ENCODE measurements around the gene AURKB.
"Not testable (repeated sequence)": the region's sequence is repeated elsewhere in the genome, so short reads cannot be mapped to it uniquely, and the experiment has no call there.

AURKB gene

GRCh38 chr17:8189041-8189710 is 21.2 kb downstream of the AURKB start:
- DNase-seq (ENCODE audit: low read depth in 2 of 2, low spot score in 1 of 2): no peak

DNA sequence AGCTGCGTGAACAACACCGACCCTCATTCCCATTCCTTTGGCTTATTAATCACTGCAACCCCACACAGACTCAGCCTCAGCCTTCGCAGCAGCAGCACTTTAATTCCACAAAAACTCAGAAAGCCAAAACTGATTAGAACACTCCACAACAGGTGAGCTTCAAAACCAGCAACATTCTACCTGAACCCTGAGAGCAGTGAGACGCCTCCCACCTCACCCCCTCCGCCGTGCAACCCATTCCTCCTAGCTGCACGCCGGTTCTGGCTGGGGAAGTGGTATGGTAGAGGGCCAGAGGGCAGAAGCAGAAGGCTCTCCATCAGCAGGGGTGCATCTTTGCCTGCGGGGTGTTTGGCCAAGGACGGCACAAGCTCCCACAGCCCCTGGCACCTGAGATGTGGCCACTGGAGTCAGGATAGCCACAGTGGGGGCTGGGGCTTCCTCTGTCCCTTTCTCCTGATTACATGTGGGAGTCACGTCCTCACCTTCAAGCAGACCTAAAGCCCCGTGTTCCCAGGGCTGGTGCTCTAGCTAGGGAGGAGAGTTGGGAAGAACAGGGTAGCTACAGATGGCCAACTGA is 22.0 kb downstream of the AURKB start:
- no peak for DNase-seq (ENCODE audit: low read depth in 2 of 2, low spot score in 1 of 2)

GRCh38 chr17:8187517-8188262 is 22.7 kb downstream of the AURKB start:
- DNase-seq (ENCODE audit: low read depth in 2 of 2, low spot score in 1 of 2): peak; percentile 81 to 83

DNA sequence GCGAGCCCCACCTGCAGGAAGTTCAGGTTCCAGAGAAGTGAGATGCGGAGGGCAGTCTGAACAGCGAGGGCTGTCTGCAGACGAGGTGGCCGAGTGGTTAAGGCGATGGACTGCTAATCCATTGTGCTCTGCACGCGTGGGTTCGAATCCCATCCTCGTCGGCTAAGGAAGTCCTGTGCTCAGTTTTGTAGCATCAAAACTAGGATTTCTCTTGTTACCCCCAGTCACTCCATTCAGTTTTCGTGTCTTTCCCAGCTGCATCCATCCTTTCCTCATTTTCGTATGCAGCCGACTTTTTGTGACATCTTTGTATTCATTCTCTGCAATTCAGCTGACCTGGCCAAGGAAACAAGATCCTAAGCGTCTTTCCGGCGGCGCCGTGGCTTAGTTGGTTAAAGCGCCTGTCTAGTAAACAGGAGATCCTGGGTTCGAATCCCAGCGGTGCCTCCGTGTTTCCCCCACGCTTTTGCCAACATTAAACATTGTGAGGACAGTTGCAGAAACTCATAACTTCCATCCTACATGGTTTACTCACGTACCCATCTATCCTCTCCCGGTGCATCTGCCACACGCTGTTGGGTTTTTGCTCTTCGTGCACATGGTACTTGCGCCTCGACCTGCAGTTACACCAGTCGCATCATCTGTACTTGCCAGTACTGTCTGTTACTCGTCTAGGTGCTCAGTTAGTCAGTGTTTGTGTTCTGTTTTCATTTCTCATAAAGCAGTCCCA is 23.4 kb downstream of the AURKB start:
- DNase-seq (ENCODE audit: low read depth in 2 of 2, low spot score in 1 of 2): peak; percentile 79 to 84

- no peak for DNase-seq (ENCODE audit: low read depth in 2 of 2, low spot score in 1 of 2)
These were observed 24.0 kb downstream of the AURKB start for GRCh38 chr17:8186446-8186786.

DNA sequence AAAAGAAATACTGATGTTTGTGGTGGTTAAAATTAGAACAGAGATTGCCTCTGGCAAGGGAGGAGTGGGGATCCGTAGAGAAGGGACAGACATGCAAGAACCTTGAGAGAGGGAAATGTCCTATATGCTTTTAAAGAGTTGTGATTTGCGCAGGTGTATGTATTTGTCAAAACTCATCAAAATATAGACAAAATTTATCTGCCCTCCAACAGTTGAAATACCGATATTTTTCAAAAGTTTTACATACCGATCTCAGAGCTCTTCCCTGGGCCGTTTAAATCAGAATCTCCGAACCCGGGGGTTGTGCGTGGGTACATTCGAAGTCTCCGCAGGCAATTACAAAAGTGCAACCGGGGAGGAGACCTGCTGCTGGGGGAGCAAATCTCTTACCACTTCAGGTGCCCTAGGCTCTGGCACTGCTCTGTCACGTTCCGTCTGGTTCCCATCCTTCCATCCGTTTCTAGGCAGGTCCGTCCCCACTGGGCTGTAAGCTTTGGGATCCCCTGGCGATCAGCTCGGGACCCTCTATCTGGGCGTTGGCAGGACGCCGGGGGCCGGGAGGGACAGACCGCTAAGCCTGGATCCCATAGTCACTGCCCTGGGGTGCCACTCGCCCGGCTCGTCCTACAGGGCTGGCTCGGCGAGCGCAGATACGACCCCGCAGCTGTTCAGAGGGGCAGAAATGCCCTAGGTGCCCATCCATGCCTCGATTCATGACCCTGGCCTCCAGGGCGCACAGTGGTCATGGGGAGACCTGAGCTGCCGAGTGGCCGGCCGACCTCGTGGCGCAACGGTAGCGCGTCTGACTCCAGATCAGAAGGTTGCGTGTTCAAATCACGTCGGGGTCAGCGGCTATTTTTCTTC is 24.6 kb downstream of the AURKB start:
- peak; percentile 89 to 95 for DNase-seq (ENCODE audit: low read depth in 2 of 2, low spot score in 1 of 2)

GRCh38 chr17:8176998-8177731 is 33.2 kb downstream of the AURKB start:
- no peak for DNase-seq (ENCODE audit: low read depth in 2 of 2, low spot score in 1 of 2)

DNA sequence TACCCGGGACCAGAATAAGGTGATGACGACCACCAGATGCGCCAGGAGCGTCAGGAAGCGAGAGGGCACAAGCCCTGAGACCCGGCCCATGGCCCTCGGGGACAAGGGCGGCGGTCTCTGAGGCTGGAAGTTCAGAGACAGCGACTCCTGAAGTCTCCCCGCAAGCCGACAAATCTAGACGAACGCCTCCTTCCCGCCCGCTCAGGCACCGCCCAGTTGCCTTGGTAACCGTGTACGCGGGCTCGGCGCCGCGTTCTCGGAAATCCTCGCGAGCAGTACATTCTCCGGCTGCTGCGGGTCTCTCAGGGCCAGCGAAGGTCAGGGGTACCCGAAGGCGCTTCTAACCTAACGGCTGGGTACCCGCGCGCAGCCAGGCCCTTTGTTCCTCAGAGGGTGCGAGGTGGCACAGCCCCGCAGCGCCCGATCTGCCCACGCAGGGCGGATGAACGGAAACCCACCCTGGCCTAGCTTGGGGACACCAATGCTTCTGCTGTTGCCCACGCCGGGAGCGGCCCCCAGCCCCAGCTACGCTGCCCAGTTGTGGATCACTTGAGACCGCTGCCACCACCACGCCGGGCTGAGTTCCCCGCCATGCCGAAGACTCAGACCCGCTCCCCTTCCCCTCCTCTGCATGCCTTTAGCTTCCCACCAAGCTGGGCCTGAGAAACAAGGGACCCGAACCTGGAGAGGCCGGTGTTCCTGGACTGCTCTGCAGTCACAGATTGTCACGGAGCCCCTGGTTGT is 34.0 kb downstream of the AURKB start, which contains the start of gene TMEM107:
TMEM107 (minus strand) TSS at position 184 of the 744 bp plus-strand sequence; CDS start at position 90, 94 bp downstream.
- peak; percentile 63 to 69 for DNase-seq (ENCODE audit: low read depth in 2 of 2, low spot score in 1 of 2)

GRCh38 chr17:8175795-8176196 is 34.6 kb downstream of the AURKB start:
- no peak for DNase-seq (ENCODE audit: low read depth in 2 of 2, low spot score in 1 of 2)

DNA sequence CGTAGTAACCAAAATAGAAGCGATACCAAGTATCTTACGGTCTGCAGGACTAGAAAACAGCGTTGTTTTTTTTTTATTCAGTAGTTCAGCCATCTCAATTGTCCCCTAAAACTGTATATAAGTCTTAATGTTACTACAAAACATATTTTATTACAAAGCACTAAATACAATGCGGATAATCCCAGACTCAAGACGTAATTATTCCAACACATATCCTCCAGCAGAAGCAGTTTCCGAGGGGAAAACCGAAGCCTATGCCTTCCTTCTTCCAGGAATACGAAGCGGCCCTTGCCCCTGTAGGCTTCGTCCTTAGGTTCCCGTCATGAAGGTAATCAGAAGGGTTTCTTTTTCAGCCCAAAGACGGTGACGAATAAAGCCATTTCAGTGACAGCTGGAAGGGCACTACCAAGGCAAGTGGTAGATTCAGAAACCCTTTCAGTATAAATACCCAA is 36.5 kb downstream of the AURKB start:
- no peak for DNase-seq (ENCODE audit: low read depth in 2 of 2, low spot score in 1 of 2)

DNA sequence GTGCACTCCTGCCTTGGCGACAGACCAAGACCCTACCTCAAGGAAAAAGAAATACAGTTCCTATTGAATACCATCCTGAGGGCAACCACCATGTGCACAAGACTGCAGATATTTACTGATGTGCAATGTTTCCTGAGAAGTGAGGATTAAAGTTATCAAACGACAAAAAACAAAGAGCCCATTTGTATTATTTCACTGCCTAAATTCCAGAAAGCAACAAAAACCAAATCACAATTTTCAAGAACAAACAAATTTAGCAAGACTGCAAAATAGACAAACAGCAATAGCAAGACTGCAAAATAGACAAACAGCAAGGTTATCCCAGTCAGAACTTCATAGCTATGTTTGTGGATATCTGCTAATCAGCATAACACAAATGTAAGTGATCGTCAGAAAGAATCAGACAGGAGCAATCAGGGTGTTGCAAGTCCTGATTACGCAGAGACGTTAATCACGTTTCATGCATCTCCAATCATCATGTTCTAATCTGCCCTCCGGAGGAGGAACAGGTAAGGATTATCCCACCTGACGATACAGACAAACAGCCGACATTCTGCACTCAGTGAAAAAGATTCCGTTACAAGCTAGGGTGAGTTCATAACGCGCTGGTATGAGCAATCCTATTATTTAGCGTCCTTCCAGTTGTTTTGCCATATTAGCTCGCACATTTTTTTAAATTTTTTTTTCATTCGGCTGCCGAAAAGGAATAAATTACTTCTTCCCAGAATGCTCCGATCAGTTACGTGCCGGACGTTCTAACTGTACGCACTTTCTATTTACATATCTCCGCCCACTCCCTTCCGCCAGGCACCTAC is 37.1 kb downstream of the AURKB start:
- DNase-seq (ENCODE audit: low read depth in 2 of 2, low spot score in 1 of 2): no peak

- DNase-seq (ENCODE audit: low read depth in 2 of 2, low spot score in 1 of 2): not testable (repeated sequence)
These were observed 40.2 kb downstream of the AURKB start for GRCh38 chr17:8170186-8170585.

DNA sequence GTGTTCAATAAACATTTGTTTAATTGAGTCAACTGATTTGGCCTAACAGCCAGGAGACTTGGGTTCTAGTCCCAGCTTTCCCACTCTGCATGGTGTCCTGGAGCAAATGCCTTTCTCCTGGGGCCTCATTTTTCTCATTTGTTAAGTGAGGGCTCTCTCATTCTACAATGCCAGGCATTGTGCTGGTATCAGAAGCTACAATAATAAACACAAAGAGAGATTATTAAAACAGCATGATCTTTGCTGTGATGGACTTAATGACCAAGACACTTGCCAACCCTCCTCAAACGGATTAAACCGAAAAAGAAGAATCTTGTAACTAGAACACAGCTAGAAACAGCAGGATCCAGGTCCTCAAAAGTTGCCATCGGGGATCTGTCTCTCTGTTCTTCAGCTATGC is 42.8 kb downstream of the AURKB start:
- no peak for DNase-seq (ENCODE audit: low read depth in 2 of 2, low spot score in 1 of 2)

DNA sequence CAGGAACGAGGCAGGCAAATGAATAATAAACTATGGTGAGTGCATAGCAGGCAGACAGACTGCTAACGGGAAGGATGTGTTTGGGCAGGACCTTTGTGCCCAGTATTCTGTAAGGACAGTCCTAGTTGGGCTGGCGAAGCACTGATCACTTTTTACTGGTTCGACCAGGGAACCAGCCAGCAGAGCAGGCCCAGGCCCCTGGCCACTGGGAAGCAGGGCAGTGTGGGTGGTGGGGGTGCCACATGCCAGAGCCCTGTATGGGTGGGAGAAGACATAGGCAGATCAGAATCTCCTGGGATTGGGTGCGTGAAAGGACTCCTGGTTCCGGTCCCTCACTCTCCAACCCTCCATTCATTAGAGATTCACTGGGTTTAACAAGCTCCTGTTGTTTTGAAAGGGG is 43.6 kb downstream of the AURKB start:
- DNase-seq (ENCODE audit: low read depth in 2 of 2, low spot score in 1 of 2): no peak

GRCh38 chr17:8164815-8165131 is 45.6 kb downstream of the AURKB start:
- DNase-seq (ENCODE audit: low read depth in 2 of 2, low spot score in 1 of 2): no peak

GRCh38 chr17:8163978-8164814 is 46.2 kb downstream of the AURKB start:
- no peak for DNase-seq (ENCODE audit: low read depth in 2 of 2, low spot score in 1 of 2)
